Medulla oblongata (tissue), 1 donor: ENCODE results near the gene UMOD.

ENCODE experiments used
- DNase-seq: peaks from one replicate; pipeline ENCODE4 v3.0.0-alpha.2; 2015; ENCODE audit errors: extremely low spot score

The UMOD gene

DNA sequence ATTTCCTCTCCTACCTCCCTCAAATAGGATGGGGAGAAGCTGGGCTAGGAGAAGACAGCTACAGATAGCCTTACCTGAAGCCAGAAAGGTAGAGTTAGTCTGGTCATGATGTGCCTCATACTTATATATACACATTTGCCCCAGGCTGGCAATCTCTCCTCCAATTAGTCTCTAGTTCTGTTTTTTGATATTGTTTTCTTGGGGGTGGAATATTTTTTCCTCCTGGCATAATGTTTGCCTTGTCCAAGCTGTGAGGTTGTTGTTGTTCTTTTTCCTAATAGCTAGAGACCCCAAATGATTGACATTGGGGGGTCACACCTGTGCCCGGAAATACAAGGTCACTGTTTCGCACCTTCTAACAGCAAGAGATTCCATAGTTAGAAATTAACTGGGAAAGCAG is at the start of gene UMOD:
Gene UMOD, minus strand, starts transcription at position 101 of the 400 bp plus-strand sequence. CDS start 1,978 bp downstream, outside the sequence.
- DNase-seq = no peak

DNA sequence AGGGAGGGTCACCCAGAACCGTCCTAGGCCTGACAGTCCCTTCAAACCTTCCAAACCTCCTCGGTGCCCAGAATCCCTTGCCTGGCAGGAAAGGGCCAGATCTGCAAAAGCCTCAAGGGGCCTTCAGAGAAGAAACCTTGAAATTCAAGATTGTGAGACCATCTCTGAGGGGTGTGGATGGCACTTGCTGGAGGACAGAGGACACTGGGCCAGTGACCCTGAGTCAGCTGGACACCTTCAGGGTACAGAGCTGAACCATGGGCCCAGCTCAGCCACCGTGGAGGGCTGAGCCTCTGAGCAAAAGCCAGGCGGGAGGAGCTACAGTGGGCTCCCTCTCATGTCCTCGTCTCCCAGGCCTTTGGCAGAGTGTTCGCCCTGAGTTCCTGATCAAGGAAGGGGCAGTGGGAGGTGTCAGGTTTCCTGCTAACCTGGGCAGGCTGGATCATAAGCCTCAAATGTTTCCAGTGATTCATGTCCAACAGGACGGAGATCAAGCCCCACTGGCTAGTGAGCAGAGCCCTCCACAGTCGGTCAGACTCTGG is 49.0 kb upstream of the UMOD start:
- DNase-seq = no peak

DNA sequence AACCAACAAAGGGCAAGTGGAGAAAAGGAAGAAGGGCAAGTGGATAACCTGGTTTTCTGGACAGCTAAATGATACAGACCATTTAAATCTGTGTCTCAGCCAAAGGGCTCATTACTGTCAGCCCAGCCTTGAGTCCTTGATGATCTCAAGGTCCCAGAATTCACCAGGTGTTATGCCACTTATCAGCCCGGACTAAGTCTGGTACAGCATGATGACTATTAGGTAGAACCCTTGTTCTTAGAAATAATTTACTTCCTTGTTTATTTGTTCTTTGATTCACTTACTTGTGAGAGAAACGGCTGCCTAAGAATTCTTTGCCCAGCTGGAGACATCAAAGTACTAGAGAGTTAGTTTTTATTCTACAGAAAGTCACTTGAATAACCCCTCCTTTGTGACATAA is 48.6 kb upstream of the UMOD start:
- DNase-seq = no peak

DNA sequence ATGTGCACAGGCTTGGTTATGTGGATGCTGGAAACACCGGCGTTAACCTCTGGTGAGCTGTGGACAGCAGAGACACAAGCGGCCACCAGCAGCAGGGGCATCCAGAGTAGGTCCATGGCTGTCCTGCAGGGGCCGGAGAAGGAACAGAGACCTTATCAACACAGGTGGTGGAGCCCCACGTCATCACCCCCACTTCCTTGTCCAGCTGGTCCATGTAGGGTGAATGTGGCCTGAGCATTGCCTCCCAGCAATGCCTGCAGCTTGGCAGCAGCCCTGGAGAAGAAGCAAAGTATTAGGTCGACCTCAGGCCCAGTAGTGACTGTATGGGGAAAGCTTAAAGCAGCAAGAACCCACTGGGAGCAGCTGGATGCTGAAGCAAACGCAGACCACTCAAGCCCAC is 46.7 kb upstream of the UMOD start:
- no peak for DNase-seq

DNA sequence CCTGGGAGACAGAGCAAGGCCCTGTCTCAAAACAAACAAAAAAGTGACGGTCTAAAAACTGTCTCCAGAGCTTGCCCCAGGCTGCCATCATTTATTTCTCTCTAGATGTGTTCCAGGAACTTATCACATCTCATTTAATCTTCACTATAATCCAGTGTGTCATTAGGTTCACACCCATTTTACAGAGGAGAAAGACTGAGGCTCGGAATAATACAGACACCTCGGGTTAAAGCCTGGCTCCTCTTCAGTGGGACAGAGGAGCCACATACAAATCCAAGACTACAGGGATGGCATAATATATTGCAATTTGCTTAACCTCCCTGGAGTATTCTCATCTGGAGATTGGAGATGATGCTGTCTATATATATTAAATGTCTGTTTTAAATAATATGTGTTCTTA is 46.1 kb upstream of the UMOD start:
- DNase-seq = no peak

DNA sequence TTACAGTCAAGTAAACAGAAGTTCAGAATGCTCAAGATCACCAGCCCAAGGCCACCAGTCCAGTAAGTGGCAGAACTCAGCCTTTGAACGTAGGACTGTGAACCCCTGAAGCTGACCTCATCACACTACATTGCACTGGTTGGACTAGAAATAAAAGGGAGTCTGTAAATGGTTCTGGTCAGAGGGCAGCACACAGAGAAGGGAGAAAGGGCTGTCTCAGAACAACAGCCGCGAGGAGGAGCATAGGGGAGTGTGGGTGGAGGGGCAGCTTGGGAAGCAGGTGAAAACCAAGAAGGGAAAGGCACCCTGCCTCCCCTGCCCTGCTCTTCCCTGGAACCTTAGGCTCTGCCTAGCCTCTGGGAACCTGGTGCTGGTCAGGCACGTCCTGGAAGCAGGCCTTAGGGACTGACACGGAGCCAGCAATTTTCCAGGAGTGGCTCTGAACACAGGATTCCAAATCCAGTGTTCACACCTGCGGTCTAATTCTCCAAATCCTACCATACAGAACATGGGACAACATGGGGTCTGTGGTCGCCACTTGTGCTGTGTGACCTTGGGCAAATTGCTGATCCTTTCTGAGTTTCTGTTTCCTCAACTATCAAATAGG is 45.1 kb upstream of the UMOD start:
- no peak for DNase-seq

DNA sequence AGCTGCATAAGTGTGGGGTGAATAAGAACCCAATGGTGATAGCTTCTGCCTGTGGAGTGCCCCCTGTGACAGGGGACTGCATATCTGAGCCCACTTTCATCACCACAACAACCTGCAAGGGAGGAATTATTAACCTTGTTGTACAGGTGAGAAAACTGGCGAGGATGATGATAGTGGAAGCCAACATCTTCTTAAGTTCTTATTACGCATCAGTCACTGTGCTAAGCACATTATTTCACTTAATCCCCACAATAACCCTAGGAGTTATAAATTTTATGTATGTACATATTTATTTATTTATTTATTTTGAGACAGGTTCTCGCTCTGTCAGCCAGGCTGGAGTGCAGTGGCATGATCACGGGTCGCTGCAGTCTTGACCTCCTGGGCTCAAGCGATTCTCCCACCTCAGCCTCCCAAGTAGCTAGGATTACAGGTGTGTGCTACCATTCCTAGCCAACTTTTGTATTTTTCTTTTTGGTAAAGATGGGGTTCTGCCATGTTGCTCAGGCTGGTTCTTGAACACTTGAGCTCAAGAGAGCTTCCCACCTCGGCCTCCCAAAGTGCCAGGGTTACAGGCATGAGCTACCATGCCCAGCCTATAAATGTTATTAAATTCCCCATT is 44.4 kb upstream of the UMOD start:
- no peak for DNase-seq

DNA sequence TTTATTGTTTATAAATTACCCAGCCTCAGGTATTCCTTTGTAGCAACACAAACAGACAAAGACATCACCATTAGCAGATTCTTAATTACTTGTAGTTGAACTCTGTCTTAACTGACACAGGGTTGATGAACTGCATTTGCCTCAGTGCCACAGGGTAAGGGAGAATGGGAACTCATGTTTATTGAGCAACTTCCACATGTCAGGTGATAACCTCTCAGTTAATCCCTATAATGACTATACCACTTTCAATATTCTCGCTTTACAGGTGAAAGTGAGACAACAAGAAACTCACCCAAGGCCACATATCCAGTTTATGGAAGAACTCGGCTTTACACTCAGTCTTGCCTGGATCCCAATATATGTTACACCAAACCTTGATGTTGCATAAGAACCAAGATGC is 43.4 kb upstream of the UMOD start:
- no peak for DNase-seq

DNA sequence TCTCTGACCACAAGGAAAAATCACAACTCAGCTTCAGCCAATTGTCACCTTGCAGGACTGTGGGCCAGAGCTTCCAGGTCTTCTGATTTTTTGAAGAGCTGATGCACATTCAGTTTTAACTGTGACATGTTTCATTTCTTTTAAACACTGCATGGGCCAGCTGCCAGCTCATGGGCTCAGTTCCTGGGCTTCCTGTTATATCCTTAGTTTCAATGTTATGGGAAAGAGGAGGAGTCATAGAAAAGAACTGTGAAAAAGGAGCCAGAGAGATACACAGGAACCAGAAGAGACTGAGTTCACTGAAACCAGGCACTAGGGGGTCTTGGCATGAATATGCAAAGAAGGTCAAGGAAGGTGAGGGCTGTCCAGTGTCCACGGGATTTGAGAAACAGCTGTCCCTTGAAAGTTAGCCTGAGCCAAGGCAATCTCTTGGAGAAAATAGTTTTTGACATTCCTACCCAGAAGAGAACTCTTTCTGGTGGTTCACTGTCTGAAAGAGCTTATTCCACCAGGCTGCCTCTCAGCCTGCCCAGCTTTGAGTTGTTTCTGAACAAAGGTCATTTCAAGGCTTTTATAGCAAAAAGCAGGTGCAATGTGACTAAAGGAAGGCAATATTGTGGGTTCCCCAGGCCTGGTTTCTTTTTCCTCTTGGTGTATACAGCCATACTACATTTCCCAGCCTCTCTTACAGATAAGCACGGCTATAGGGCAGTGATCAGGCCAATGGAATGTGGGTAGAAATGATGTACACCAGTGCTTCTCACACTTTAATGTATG is 41.5 kb upstream of the UMOD start:
- no peak for DNase-seq

DNA sequence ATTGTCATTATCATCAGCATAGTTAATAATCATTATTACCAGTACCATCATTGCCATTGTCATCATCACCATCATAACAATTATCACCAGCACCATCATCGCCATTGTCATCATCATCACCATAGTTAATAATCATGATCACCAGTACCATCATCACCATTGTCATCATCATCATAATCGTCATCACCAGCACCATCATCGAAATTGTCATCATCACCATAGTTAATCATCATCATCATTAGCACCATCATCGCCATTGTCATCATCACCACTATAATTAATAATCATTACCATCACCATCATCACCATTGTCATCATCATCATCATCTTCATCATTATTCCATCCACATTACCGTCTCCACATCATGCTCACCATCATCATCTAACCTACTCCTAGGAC is 38.5 kb upstream of the UMOD start:
- DNase-seq = no peak

DNA sequence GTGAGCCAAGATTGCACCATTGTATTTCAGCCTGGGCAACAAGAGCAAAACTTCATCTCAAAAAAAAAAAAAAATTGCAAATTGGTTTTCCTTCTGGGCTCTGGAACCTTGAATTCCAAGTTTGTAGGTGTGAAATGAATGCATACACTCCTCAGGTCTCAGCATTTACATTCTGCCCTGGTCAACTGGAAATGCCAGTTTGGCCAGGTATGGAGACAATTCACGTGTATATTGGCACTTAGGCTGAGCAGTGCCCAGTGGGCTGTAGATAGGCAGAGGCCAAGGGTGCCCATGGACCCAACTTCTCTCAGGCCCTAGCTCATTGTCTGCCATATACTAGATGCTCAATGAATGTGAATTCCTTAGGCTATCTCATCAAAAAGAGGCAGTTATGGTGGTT is 36.3 kb upstream of the UMOD start:
- DNase-seq = no peak

DNA sequence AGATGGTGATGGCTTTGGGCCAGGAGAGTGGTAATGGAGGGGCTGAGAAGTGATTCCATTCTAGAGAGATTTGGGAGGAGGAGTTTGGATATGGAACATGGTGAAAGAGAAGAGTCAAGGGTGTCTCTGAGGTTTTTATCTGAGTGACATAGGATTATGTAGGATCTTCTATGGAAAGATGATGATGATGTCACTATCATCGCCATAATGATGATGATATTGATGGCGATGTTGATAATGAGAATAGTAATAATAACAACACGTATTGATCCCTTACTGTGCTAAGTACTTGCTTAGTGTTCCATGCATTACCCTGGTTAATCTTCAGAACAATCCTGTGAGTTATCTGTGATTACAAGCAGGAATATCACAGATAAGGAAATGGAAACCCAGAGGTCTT is 35.5 kb upstream of the UMOD start:
- DNase-seq = no peak

DNA sequence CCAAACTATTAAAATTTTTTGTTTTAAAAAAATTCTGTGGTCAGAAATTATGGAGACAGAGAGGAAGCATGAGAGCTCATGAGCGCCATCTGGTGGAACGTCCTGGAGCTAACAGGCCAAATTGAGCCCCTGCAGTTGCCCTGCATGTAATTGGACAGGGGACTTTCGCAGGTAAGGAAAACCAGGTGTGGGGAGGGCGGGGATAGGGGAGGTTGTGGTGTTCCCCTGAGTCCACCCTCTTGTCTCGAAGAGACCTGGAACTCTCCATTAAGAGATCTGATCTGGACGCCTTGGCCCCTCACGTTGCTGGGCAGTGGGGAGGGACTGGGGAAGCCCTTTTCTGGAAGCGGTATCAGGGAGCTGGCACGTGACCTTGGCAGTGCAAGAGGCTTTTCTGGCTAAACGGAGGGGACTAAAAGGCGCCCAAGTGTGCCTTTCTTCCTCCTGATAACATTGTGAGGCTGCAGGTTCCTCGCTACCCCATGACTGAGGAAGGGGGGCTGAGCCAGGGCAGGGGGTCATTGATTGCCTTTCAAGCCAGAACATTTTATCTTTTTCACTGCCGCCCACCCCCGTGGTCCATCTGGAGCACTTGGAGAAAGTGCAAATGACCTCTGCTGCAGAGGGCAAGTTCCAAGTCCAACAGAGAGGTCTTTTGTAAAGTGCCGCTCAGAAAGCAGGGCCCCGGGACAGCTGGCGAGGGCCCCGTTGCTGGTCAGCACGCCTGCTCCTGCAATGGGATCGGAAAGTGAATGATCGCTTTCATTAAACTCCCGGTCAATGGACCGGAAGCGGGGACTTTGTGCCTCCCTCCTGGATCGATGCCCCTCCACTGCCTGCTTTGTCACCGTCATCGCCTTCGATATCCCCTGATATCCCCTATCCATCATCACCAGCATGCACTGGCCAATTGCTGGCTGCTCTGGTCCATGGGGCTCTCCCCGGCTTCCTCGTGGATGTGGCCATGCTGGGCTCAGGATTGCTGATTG is 33.6 kb upstream of the UMOD start:
- DNase-seq = peak; percentile 71

DNA sequence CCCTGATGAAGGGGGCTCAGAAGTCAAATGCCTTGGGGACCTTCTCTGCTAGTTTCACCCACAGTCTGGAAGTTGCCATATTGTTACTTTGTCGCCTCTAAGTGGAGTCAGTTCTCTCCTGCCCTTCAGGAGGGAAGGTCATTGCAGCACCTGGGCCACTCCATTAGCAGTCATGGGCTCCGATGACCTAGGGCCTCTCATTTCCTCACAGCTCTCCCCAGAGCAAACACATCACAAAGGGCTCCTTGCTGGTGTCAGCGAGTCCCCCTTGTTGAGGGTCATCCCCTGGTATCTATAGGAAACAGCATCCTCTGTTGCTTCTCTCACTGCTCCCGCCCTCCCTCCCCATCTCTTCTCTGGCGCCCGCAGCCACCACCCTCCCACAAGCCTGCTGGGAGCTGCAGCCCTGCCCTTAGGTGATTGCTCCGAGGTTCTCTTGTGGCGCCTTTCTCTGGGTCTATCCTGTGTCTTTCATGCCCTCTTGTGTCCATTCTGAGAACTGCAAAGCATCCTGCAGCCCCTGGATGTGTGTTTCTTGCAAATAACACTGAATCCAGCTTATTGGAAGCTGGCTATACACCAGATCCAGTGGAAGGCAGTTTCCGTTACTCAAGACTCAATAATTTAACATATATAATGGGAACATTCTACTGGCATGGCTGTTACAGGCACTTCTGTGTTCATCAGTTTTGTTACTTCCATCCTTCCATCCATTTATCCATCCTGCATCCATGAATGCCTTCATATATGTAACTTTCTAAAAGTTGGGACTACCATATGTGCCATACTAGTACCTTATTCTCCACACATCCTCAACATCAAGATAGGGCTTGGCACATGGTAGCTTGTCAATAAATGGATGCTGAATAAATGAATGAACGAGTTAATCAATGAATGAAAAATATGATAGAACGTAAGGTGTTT is 30.9 kb upstream of the UMOD start:
- peak; percentile 77 for DNase-seq

DNA sequence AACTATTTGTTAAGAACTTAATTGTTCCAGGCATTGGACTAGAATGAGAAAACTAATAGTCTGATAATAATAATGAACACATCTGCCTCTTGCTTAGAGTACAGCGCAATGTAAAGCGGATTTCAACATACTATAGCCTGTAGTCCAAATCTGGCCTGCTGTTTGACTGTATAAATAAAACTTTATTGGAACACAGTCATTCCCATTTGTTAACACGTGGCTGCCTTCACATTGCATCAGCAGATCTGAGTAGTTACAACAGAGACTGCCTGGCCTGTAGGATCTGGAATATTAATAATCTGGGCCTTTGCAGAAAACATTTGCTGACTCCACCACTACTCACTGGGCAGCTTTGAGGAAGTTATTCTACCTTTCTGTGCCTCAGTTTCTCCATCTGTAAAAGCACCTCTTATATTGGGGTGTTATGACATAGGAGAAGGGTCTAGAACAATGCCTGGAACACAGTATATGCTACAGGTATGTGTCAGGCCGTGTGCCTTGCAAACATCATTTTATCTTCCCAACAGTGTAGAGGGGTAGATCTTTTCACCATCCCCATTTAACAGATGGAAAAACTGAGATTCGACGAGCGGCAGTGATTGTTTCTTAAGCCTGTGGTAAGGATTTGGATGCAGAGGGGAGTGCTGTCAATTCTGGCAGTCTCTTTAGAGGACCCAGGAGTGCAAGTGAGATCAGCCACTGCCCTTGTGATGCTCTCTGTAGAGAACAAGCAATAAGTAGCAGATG is 29.9 kb upstream of the UMOD start:
- DNase-seq = no peak

DNA sequence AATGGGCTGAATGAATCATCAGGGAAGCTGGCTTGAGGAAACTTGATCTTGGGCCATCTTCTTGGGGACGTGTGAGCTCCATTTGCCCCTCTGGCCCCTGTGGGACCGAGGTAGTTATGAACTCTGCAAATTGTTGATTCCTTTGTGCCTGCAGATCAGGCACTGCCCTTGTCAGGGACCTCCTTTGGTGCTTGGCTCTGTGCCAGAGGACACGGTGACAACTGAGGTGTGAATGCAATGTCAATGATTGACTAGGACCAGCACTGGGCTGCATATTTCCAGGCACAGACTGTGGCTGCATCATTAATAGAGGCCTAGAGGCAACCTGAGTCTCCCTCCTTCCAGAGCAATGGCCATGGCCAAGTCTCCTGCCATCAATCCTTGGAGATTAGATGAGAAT is 28.3 kb upstream of the UMOD start:
- no peak for DNase-seq

DNA sequence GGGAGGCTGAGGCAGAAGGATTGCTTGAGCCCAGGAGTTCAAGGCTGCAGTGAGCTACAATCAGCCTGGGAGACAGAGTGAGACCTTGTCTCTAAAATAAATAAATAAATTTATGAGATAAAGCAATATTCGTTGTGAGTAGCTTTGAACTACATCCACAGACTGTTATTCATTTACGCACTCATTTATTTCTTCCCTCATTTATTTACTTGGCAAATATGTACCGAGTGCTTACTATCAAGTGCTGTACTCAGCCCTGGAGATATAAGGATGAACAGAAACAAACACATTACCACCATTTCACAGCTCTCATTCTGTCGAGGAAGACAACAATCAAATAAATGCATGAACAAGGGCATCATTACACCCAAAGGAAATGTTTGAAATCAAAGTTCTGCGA is 24.7 kb upstream of the UMOD start:
- no peak for DNase-seq

DNA sequence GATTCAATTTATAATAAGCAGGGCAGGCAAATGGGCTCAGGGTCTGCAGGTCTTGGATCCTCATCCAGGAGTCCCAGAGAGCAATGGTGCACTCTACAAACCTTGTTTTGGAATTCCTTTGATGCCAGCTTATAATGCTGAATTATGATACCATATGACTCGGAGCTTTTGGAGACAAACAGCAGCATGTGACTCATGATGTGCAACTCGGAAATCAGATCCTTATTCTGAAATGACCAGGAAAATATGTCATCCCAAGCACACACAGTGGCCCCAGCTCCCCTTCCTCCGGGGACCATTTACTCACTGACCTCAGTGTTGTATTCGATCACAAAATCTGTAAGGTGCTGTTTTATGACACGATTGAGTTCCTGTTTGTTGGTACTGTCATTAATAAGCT is 20.2 kb upstream of the UMOD start:
- DNase-seq = no peak

DNA sequence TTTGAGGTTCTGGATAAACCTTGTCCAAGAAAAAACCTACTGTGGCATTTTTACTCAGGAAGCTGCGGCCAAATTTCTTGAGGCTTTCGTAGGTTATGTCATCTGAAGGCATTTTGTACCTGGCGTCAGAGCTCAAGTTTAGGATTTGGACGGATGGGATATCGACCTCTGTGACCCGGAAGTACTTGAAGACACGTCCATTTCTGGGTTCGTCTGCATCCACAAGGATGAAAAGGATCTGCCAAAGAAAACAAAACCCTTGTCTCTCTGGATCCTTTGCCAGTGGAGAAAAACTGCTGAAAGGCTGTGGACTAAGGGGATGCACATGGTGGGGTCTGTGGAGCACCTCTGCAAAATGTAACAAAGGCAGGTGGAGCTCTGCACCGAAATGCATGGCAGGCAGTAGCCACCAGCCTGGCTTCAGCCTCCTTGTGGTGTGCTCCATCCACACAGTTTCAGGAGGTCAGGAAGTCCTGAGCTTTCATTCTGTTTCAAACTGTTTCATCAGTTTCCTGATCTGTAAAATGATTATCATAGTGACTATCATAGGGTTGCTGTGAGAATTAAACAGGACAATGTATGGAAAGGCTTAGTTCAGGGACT is 17.0 kb upstream of the UMOD start:
- no peak for DNase-seq

DNA sequence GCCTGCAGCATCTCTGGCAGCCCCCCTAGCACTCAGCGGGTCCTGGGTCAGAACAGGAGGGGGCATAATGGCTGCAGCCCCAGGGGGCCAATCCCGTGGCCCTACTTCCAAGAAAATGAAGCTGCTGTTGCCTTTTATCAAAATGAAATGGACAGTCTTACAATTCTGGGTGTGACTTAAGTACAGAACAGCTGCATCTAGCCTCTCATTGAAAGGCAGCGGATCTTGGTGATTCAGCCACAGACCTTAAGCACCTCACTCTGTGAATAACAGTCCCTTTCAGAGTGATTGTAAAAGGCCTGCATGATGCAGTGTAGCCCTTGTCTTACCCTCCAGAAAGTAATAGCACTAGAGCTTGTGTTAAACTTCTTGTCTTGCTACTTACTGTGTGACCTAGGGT is 11.5 kb upstream of the UMOD start:
- no peak for DNase-seq
